Activated gamma-delta T cell treated with anti-CD3 and anti-CD28 coated beads, Interleukin-2, amount 50 U/mL, for 16 hours (primary cell): ENCODE data around the gene MEX3C.

Source experiments
- DNase-seq: peaks from one replicate; pipeline ENCODE4 v3.0.0-alpha.2; 2020; ENCODE audit warnings: low read depth

Gene MEX3C

DNA sequence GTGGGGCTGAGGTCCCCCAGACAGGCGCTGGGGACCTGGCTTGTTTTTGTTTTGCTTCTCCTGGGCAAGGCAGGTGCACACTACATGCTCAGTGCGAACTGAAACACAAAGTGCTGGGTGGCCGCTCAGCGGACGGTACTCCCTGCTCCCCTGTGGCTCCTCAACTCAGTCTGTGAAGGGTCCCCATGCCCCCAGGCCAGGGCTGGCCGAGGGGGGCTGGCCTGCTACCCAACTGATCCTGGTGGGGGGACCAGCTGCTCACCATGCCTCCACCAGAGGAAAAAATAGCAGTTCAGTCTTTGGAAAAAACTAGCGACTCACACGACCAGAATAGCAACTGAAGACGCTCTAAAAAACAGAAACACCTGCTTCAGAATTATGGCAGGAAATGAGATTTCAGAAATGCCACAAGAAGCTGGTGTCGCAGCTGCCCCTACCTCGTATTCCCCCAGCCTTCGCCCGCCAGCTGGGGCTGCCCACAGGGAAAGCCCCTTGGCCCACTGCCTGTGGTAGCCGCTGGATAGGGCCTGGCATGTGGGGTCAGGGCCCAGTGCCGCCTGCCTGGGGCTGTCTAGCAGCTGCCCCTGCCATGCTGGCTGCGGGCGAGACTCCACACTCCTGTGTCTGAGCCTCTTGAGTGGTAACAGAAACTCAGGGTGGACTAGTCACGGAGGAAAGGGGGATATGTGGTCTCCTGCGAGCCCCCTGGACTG, 43.7 kb downstream of the MEX3C start:
- DNase-seq, result peak; percentile 39

DNA sequence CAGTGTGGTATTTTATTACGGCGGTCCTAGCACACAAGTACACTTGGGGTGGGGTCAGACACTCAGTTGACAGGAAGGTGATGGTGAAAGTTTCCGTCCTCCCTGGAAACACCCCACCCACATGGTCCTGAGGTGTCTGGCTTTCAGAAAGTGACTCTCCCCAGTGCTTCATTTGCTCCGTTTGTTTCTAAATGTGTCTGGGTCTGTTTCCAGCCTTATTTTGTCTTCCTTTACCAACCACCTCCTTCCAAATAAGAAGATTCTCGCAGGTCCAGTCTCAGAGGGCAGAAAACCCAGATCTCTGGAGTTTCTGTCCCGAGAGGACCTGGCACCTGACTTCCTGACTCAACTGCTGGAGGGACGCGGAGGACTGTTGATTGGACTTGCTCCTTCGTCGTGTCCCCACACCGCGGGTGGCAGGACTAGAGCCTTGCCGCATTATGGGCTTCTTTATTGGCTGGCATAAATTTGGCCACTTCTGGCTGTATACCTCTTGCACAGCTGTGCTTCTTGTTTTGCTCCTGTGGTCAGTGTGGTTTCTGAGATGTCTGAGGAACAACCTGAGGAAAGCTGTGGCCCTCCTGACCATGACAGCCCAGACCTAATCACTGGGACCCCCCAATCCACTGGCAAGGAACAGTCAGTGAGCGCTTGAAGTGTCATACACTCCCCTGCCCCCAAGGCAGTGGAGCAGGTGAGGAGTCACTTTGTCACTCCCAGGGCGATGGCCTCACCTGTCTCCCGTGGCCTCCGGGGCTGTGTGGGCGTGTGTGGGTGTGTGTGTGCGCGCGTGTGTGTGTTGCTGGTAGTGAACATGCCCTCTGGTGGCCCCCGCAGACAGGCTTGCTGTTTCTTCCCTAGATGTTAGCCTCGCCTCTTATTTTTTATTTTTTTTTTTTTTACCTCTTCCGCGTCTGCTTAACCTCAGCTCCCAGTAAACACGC, 45.6 kb downstream of the MEX3C start:
- peak; percentile 59 for DNase-seq

DNA sequence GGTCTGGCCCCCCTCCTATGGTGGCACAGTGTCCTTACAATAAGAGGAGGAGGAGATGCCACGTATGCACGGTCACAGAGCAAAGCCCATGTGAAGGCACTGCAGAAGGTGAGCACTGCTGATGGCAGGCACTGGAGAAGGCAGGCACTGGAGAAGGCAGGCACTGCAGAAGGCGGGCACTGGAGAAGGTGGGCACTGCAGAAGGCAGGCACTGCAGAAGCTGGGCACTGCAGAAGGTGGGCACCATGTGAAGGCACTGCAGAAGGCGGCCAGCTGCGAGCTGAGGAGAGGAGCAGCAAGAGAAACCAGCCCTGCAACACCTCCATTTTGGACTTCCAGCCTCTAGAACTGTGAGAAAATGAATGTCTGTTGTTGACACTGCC, 46.3 kb downstream of the MEX3C start:
- no peak for DNase-seq

DNA sequence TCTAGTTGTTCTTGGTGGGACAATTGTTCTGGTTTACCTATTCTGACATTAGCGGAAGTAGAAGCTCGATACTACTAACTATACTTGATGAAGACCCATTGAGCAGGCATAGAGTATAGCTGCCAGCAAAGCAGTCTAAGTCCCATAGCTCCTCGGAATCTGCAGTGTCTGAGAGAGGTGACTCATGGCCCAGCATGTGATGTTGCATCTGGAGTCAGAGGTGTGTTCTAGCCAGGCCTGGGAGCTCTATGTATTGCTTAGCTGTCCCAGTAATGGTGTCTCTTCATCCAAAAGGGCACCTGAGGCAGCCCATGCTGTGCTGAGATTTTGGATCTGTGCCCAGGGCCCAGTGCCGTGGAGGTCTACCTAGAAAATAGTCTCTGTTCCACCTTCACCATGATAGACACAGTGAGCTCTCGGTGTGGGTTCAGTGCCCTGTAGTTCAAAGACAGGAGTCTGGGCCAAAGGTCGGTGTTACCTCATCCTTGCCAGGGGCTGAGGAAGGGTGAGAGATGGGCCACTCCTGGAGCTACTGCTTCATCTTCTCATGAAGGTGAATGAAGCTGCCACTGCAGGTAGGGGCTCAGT, 47.3 kb downstream of the MEX3C start:
- DNase-seq, result no peak

DNA sequence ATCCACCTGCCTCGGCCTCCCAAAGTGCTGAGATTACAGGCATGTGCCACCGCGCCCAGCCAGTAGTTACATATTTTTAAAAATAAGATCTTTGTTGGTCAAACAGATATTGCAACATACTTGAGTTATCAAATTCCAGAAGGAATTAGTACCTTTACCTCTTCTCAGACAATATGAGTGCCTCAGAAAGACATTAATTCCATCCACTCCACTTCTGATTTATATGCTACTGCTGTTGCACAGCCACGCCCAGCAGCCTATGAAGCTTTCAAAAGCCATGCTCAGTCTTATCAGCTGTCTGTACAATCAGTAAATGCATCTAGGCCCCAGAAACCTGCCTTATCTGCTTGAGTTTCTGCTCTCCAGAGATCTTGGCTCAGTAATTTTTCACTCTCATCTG, 47.8 kb downstream of the MEX3C start:
- DNase-seq, result no peak

- no peak for DNase-seq
Observed at GRCh38 chr18:51146909-51147308, 50.6 kb downstream of the MEX3C start.

DNA sequence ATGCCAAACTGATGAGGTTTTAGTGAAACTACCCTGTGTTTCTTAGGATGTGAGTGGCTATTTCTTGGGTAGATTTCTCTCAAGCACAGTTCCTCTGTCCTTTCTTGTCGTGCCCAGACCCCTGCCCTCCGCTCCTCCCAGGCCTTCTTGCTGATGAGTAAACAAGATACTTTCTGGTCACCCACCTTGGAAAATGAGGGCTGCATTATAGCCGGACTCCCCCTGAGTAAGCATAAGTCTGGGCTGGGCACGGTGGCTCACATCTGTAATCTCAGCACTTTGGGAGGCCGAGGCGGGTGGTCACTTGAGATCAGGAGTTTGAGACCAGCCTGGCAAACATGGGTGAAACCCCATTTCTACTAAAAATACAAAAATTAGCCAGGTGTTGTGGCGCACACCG, 58.5 kb downstream of the MEX3C start:
- no peak for DNase-seq

GRCh38 chr18:51137891-51138290, 59.6 kb downstream of the MEX3C start:
- no peak for DNase-seq

- DNase-seq, result no peak
Observed at GRCh38 chr18:51137026-51137729, 60.3 kb downstream of the MEX3C start.

GRCh38 chr18:51135795-51136194, 61.7 kb downstream of the MEX3C start:
- no peak for DNase-seq

DNA sequence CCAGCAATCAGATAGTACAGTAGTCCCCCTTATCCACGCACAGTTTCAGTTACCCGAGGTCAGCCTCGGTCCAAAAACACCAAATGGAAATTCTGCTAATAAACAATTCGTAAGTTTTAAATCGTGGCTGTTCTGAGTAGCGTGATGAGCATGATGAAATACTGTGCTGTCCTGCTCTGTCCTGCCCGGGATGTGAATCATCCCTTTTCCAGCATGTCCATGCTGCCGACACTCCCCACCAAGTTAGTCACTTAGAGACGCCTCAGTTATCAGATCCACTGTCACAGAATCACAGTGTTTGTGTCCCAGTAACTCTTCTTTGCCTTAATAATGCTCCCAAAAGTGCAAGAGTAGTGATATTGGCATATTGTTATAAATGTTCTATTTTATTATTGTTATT, 62.1 kb downstream of the MEX3C start:
- no peak for DNase-seq

DNA sequence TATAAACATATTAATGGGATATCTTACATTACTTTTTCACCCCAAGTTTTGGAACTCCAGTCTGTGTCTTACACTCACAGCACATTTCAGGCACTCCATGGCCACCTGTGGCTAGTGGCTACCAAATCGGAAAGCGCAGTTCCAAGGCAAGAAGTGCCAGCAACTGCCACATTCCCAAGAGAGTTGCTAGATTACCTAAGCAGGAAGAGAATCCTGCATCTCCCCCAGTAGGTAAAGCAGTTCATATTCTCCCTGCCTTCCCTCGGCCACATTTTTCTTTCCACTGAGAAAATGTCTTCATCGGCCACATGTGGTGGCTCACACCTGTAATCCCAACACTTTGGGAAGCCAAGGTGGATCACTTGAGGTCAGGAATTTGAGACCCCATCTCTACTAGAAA, 62.8 kb downstream of the MEX3C start:
- no peak for DNase-seq

DNA sequence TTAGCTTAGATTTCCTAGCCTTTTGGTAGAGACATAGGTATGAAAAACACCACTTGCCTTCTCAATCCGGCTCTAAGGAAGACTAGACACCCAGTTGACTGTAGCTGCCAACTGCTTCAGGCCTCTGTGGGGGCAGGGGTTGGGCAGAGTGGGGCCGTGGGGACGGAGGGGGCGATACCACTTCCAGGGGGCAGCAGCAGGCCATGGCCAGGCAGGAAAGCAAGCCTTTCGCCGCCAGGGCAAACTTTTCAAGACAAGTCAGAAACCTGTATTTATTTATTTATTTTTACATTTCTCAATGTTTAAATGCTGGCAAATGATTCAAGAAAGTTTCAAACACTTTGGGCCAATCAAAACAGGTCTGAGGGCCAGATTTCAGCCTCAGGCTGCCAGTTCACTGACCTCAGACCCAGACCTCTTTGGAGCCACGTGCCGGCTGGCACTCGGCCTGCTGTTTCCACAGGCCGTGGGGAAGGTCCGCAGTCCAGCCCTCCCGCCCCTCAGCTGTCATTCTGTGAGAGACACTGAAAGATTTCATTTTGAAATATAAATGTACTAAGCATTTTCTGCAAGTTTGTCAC, 63.8 kb downstream of the MEX3C start:
- no peak for DNase-seq

DNA sequence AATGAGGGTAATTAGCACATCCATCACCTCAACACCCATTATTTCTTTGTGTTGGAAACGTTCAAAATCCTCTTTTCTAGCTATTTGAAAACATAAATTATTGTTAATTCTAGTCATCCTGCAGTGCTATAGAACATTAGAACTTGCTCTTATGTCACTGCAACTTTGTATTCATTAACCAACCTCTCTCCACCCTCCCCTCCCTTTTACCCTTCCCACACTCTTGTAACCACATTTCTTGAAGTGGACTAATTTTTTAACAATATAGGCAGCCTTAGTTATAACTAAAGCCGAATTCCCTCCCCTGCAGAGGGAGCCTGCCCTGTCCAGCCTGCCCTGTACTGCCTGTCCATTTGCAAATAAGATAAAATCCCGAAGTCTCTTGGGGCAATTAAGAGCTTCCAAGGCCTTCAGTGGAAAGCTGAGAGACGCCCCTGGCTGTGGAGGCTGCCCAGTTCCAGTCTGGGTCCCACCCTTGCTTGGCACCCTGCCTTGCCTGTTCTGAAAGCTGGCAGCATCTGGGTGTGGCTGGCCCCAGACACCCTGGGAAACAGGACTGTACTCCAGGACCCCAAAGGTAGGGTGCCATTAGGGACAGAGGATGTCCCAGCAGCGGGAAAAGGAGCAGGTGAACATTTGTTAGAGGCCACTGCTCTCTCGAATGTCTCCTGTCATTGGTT, 65.1 kb downstream of the MEX3C start:
- no peak for DNase-seq

DNA sequence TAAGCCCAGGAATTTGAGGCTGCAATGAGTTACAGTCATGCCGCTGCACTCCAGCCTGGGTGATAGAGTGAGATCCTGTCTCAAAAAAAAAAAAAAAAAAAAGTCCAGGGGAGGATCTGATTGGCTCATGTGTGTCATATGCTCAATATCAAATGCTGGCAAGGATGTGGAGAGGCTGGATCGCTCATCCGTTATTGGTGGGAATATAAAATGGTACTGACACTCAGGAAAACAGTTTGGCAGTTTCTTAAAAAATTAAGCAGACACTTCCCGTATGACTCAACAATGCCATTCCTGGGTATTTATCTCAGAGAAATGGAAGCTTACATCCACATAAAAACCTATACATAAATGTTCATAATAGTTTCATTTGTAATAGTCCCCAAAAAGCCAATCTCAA, 68.9 kb downstream of the MEX3C start:
- DNase-seq, result no peak

GRCh38 chr18:51127664-51128063, 69.8 kb downstream of the MEX3C start:
- DNase-seq, result no peak

- no peak for DNase-seq
Observed at GRCh38 chr18:51125976-51126375, 71.5 kb downstream of the MEX3C start.
